Muscle layer of colon (tissue), 2 donors: ENCODE measurements around the gene HPCAL1.
"Not testable (repeated sequence)": the region's sequence is repeated elsewhere in the genome, so short reads cannot be mapped to it uniquely, and the experiment has no call there.

Source experiments
- H3K27ac ChIP-seq: one replicate; pipeline ENCODE4 v1.7.0; 2013; ENCODE audit warnings: low read depth, mild to moderate bottlenecking, low read length, moderate library complexity
- H3K27me3 ChIP-seq, 2 donors: one replicate each; pipeline ENCODE4 v1.7.0; 2013; ENCODE audit warnings: low read length in 2 of 2, mild to moderate bottlenecking in 2 of 2; ENCODE audit not compliant: insufficient read depth in 2 of 2, control insufficient read depth in 1 of 2
- H3K36me3 ChIP-seq: one replicate; pipeline ENCODE4 v1.7.0; 2013; ENCODE audit warnings: mild to moderate bottlenecking, low read length; ENCODE audit not compliant: insufficient read depth
- H3K4me1 ChIP-seq: one replicate; pipeline ENCODE4 v1.7.0; 2013; ENCODE audit warnings: mild to moderate bottlenecking, low read length; ENCODE audit not compliant: insufficient read depth
- H3K4me3 ChIP-seq, 2 donors: one replicate each; pipeline ENCODE4 v1.7.0; 2013; ENCODE audit warnings: low read length in 2 of 2, low read depth in 1 of 2, mild to moderate bottlenecking in 1 of 2, moderate library complexity in 1 of 2
- H3K9ac ChIP-seq: one replicate; pipeline ENCODE4 v1.7.0; 2013; ENCODE audit warnings: low read length
- H3K9me3 ChIP-seq: one replicate; pipeline ENCODE4 v1.7.0; 2013; ENCODE audit warnings: mild to moderate bottlenecking, low read length
- donor health status: abdominal sarcoma.
- donor health status: Adenocarcinoma of cecum.

Gene HPCAL1

GRCh38 chr2:10289352-10289751 lies 13.4 kb upstream of the HPCAL1 start:
- H3K36me3 ChIP-seq = no peaks in the 10 kb centered on the region
- no peaks in the 10 kb centered on the region for H3K9me3 ChIP-seq
- no peak overlapping the region for H3K4me3 ChIP-seq
- peaks cover 24% of the 10 kb centered on the region for H3K4me1 ChIP-seq
- H3K27ac ChIP-seq = no peak overlapping the region
- no peak overlapping the region for H3K9ac ChIP-seq
- H3K27me3 ChIP-seq = no peaks in the 10 kb centered on the region

GRCh38 chr2:10289891-10290290 lies 12.8 kb upstream of the HPCAL1 start:
- H3K9me3 ChIP-seq = no peaks in the 10 kb centered on the region
- H3K4me1 ChIP-seq = peaks cover 22% of the 10 kb centered on the region
- H3K4me3 ChIP-seq = no peak overlapping the region
- no peaks in the 10 kb centered on the region for H3K36me3 ChIP-seq
- H3K27ac ChIP-seq = no peak overlapping the region
- no peak overlapping the region for H3K9ac ChIP-seq
- H3K27me3 ChIP-seq = no peaks in the 10 kb centered on the region

GRCh38 chr2:10291376-10291775 lies 11.3 kb upstream of the HPCAL1 start:
- H3K9me3 ChIP-seq, H3K4me3 ChIP-seq, H3K27me3 ChIP-seq, H3K36me3 ChIP-seq, H3K9ac ChIP-seq, H3K27ac ChIP-seq, H3K4me1 ChIP-seq: not testable (repeated sequence)

GRCh38 chr2:10292033-10292432 lies 10.7 kb upstream of the HPCAL1 start:
- H3K9me3 ChIP-seq = no peaks in the 10 kb centered on the region
- H3K27ac ChIP-seq = no peak overlapping the region
- H3K4me1 ChIP-seq = peaks cover under 1% of the 10 kb centered on the region

GRCh38 chr2:10293603-10294002 lies 9.1 kb upstream of the HPCAL1 start:
- Histone ChIP-seq H3K27ac (no peak overlapping the region), H3K4me3 (no peak overlapping the region), H3K9ac (no peak overlapping the region), H3K9me3 (no peaks in the 10 kb centered on the region), H3K36me3 (no peaks in the 10 kb centered on the region), H3K4me1 (no peaks in the 10 kb centered on the region), H3K27me3 (no peaks in the 10 kb centered on the region)

More at GRCh38 chr2:10292033-10292432, 10.7 kb upstream of the HPCAL1 start:
- Histone ChIP-seq H3K4me3 (no peak overlapping the region), H3K9ac (no peak overlapping the region), H3K36me3 (no peaks in the 10 kb centered on the region), H3K27me3 (no peaks in the 10 kb centered on the region)

- no peaks in the 10 kb centered on the region for H3K27me3 ChIP-seq
- H3K9me3 ChIP-seq = no peaks in the 10 kb centered on the region
- H3K4me1 ChIP-seq = no peaks in the 10 kb centered on the region
- no peak overlapping the region for H3K27ac ChIP-seq
- H3K36me3 ChIP-seq = no peaks in the 10 kb centered on the region
- H3K9ac ChIP-seq = no peak overlapping the region
- no peak overlapping the region for H3K4me3 ChIP-seq
Observed at GRCh38 chr2:10294077-10294476, 8.6 kb upstream of the HPCAL1 start.

- not testable (repeated sequence) for H3K9ac ChIP-seq, H3K4me3 ChIP-seq, H3K9me3 ChIP-seq, H3K27me3 ChIP-seq, H3K36me3 ChIP-seq, H3K27ac ChIP-seq, H3K4me1 ChIP-seq
Observed at GRCh38 chr2:10295649-10296048, 7.1 kb upstream of the HPCAL1 start.

- Histone ChIP-seq H3K9ac (no peak overlapping the region), H3K4me3 (no peak overlapping the region), H3K4me1 (no peaks in the 10 kb centered on the region), H3K36me3 (no peaks in the 10 kb centered on the region), H3K9me3 (no peaks in the 10 kb centered on the region), H3K27ac (no peak overlapping the region), H3K27me3 (no peaks in the 10 kb centered on the region)
Observed at GRCh38 chr2:10296142-10296541, 6.6 kb upstream of the HPCAL1 start.

GRCh38 chr2:10297191-10297830 lies 5.4 kb upstream of the HPCAL1 start:
- Histone ChIP-seq H3K4me3 (no peak overlapping the region), H3K27me3 (no peaks in the 10 kb centered on the region), H3K4me1 (no peaks in the 10 kb centered on the region), H3K27ac (no peak overlapping the region), H3K9me3 (no peaks in the 10 kb centered on the region), H3K36me3 (no peaks in the 10 kb centered on the region), H3K9ac (no peak overlapping the region)

GRCh38 chr2:10297959-10298531 lies 4.7 kb upstream of the HPCAL1 start:
- H3K9ac ChIP-seq = no peak overlapping the region
- H3K27ac ChIP-seq = no peak overlapping the region
- no peaks in the 10 kb centered on the region for H3K4me1 ChIP-seq
- no peaks in the 10 kb centered on the region for H3K9me3 ChIP-seq
- no peak overlapping the region for H3K4me3 ChIP-seq
- no peaks in the 10 kb centered on the region for H3K27me3 ChIP-seq
- no peaks in the 10 kb centered on the region for H3K36me3 ChIP-seq

- not testable (repeated sequence) for H3K4me1 ChIP-seq, H3K36me3 ChIP-seq, H3K27ac ChIP-seq, H3K4me3 ChIP-seq, H3K27me3 ChIP-seq, H3K9me3 ChIP-seq, H3K9ac ChIP-seq
Observed at GRCh38 chr2:10298777-10299176, 3.9 kb upstream of the HPCAL1 start.

GRCh38 chr2:10300328-10300920 lies 2.3 kb upstream of the HPCAL1 start:
- no peak overlapping the region for H3K9ac ChIP-seq
- no peak overlapping the region for H3K27ac ChIP-seq
- no peaks in the 10 kb centered on the region for H3K9me3 ChIP-seq
- H3K36me3 ChIP-seq = no peaks in the 10 kb centered on the region
- H3K4me3 ChIP-seq = no peak overlapping the region
- H3K4me1 ChIP-seq = peaks cover 13% of the 10 kb centered on the region
- no peaks in the 10 kb centered on the region for H3K27me3 ChIP-seq
